ENCODE measurements around the gene WNT2B. TPM values are rescaled to one million over a fixed set of nuclear protein-coding genes. Genes with fewer than 3 reads are reported as not detected.

The WNT2B gene
- total and polyA plus RNA-seq, 9 of the 15 experiments (the other 6 are each of a cell fraction or from before 2014, with no cell fraction given) = 0.02 to 0.06 (median 0.04) TPM; not detected in 3

- TF ChIP-seq MGA (IDR thresholded peaks at IDR 0.05) (peak; percentile 98), ZC3H4 (CRISPR knock-in tag; IDR thresholded peaks at IDR 0.05; ENCODE audit: borderline replicate concordance) (no peak), ZNF436 (CRISPR knock-in tag; IDR thresholded peaks at IDR 0.05) (no peak), ATF2 (CRISPR knock-in tag; IDR thresholded peaks at IDR 0.05) (no peak), ZBED1 (IDR thresholded peaks at IDR 0.05) (no peak), RBFOX2 (IDR thresholded peaks at IDR 0.05; ENCODE audit: low read depth, low read length) (peak; percentile 63), PKNOX1 (IDR thresholded peaks at IDR 0.05) (peak; percentile 23; the same call in 1 of the 2 replicates), DIDO1 (tag; IDR thresholded peaks at IDR 0.05; ENCODE audit: low read depth) (peak; percentile 70; the same call in 1 of the 2 replicates), CHAMP1 (IDR thresholded peaks at IDR 0.05) (no peak), CTBP1 (IDR thresholded peaks at IDR 0.05; ENCODE audit: borderline replicate concordance) (peak; percentile 96), FOS (IDR thresholded peaks at IDR 0.05; ENCODE audit: extremely low read depth, insufficient read length) (no peak), ZC3H11A (IDR thresholded peaks at IDR 0.05; ENCODE audit: low read depth, low read length) (no peak)
These were observed 42.6 kb upstream of the WNT2B start (continued) for GRCh38 chr1:112466078-112466660.

Data from K562 (cell line).